Hippocampal formation (tissue), 2 donors: ENCODE results near the gene FER1L5.
"Not testable (repeated sequence)": the region's sequence is repeated elsewhere in the genome, so short reads cannot be mapped to it uniquely, and the experiment has no call there.

ENCODE experiments used
- DNase-seq, 2 donors: peaks; one replicate each; lab custom pipeline; 2025; lab: John Stamatoyannopoulos, UW

The FER1L5 gene

GRCh38 chr2:96636551-96637171 lies 5.9 kb upstream of the FER1L5 start:
- DNase-seq, result no peak

GRCh38 chr2:96637385-96638143 lies 5.0 kb upstream of the FER1L5 start:
- DNase-seq, result peak; percentile 67 to 86

GRCh38 chr2:96638144-96639121 lies 4.1 kb upstream of the FER1L5 start, which contains the start of gene KANSL3:
Gene KANSL3 (minus strand): TSS chr2:96638312. CDS start chr2:96637135, 1,177 bp downstream.
- DNase-seq, result peak; percentile 89 to 92

- no peak for DNase-seq
These were observed 5.1 kb downstream of the FER1L5 start for GRCh38 chr2:96647681-96648080.

- no peak for DNase-seq
These were observed 5.9 kb downstream of the FER1L5 start for GRCh38 chr2:96648306-96648930.

GRCh38 chr2:96649342-96649741 lies 6.8 kb downstream of the FER1L5 start:
- DNase-seq, result no peak

GRCh38 chr2:96651793-96652192 lies 9.2 kb downstream of the FER1L5 start:
- no peak for DNase-seq

GRCh38 chr2:96654791-96655190 lies 12.2 kb downstream of the FER1L5 start:
- DNase-seq, result not testable (repeated sequence)

GRCh38 chr2:96655526-96655925 lies 13.0 kb downstream of the FER1L5 start:
- DNase-seq, result no peak

- DNase-seq, result no peak
These were observed 14.0 kb downstream of the FER1L5 start for GRCh38 chr2:96656540-96656939.

- no peak for DNase-seq
These were observed 18.8 kb downstream of the FER1L5 start for GRCh38 chr2:96661324-96661723.

GRCh38 chr2:96662360-96662759 lies 19.8 kb downstream of the FER1L5 start:
- no peak for DNase-seq

GRCh38 chr2:96663177-96663576 lies 20.6 kb downstream of the FER1L5 start:
- no peak for DNase-seq

- DNase-seq, result no peak
These were observed 21.3 kb downstream of the FER1L5 start for GRCh38 chr2:96663829-96664228.

GRCh38 chr2:96664366-96664925 lies 21.9 kb downstream of the FER1L5 start:
- no peak for DNase-seq

GRCh38 chr2:96665083-96665569 lies 22.6 kb downstream of the FER1L5 start:
- no peak for DNase-seq

- not testable (repeated sequence) for DNase-seq
These were observed 23.2 kb downstream of the FER1L5 start for GRCh38 chr2:96665717-96666116.

GRCh38 chr2:96668771-96669170 lies 26.2 kb downstream of the FER1L5 start:
- DNase-seq, result no peak

GRCh38 chr2:96669539-96670215 lies 27.1 kb downstream of the FER1L5 start:
- no peak for DNase-seq

GRCh38 chr2:96679848-96680247 lies 37.3 kb downstream of the FER1L5 start:
- DNase-seq, result no peak
